ENCODE data around the gene DDIT4. TPM values are rescaled to one million over a fixed set of nuclear protein-coding genes. Genes with fewer than 3 reads are reported as not detected.

DDIT4 gene
- total RNA-seq, 1 experiment from 2014 or later = 462 TPM

GRCh38 chr10:72323771-72324191 is 50.1 kb downstream of the DDIT4 start:
- peak overlapping the region; percentile 76 for H3K4me2 ChIP-seq (ENCODE audit: low read length)
- H3K9me2 ChIP-seq (ENCODE audit: insufficient read depth) = no peaks in the 10 kb centered on the region
- peak overlapping the region; percentile 89 for H3K27ac ChIP-seq (ENCODE audit: low read depth, low read length)
- no TSS peak for BruUV-seq (replicated peaks)
- no peaks in the 10 kb centered on the region for H3K79me2 ChIP-seq (ENCODE audit: insufficient read depth, low read length)
- no peak overlapping the region for H3K4me3 ChIP-seq (replicated peaks in 1 of 2; ENCODE audit: low read depth in 1 of 2, low read length in 2 of 2)
- H3K9ac ChIP-seq (ENCODE audit: low read length) = peak overlapping the region; percentile 69
- no peak for DNase-seq (ENCODE audit: low read depth, low spot score)
- RAD21 ChIA-PET (ENCODE audit: low non-redundant PET in 1 of 2, low total read pairs in 2 of 2, uncharacterized antibody in 2 of 2, unreplicated experiment in 2 of 2) = no interaction called here
- H3K9me3 ChIP-seq (ENCODE audit: control insufficient read depth in 1 of 2, insufficient read depth in 1 of 2, low read depth in 1 of 2, low read length in 2 of 2) = no peaks in the 10 kb centered on the region
- POLR2A ChIA-PET = interaction anchor here (6.0 to 9.7 kb wide), 4 partner anchors 14 to 48 kb away, joined by 69 to 221 read pairs (median 171); partner anchors contain the start of gene DDIT4
- H3K4me1 ChIP-seq (ENCODE audit: control insufficient read depth in 1 of 2, insufficient read depth in 2 of 2, low read length in 2 of 2) = peaks cover 76 to 93% of the 10 kb centered on the region in 2 experiments
- H3K27me3 ChIP-seq (ENCODE audit: insufficient read depth, low read length) = no peaks in the 10 kb centered on the region
- intact Hi-C loops (cut with micrococcal nuclease) = loop anchor here (10.0 kb wide), 1 partner anchor 459 kb away; no protein-coding TSS in a partner anchor
- CTCF ChIA-PET = no interaction called here
- no peak overlapping the region for H2AFZ ChIP-seq (ENCODE audit: low read depth, low read length, poor library complexity, severe bottlenecking)
- TF ChIP-seq ELF1 (IDR thresholded peaks at IDR 0.05; ENCODE audit: borderline replicate concordance, low read depth) (no peak), POLR2A (IDR thresholded peaks at IDR 0.05; ENCODE audit: borderline replicate concordance, extremely low read depth, insufficient read depth, insufficient read length) (no peak), YY1 (IDR thresholded peaks at IDR 0.05; ENCODE audit: extremely low read depth, insufficient replicate concordance, low read depth, low read length) (no peak), POLR2AphosphoS5 (IDR thresholded peaks at IDR 0.05; ENCODE audit: low read depth, low read length) (no peak), TCF7L2 (IDR thresholded peaks at IDR 0.05; ENCODE audit: borderline replicate concordance, extremely low read depth, insufficient read depth, insufficient read length) (no peak), JUND (IDR thresholded peaks at IDR 0.05) (no peak), EZH2phosphoT487 (IDR thresholded peaks at IDR 0.05; ENCODE audit: borderline replicate concordance) (no peak), CBX3 (IDR thresholded peaks at IDR 0.05; ENCODE audit: low read depth) (no peak), FOSL1 (IDR thresholded peaks at IDR 0.05; ENCODE audit: low read depth) (no peak), ZFX (IDR thresholded peaks at IDR 0.05) (no peak), REST (IDR thresholded peaks at IDR 0.05; ENCODE audit: low read depth) (no peak), RAD21 (IDR thresholded peaks at IDR 0.05; ENCODE audit: low read depth) (no peak), SRF (IDR thresholded peaks at IDR 0.05; ENCODE audit: low read depth) (no peak), CEBPB (IDR thresholded peaks at IDR 0.05; ENCODE audit: low read depth) (no peak), CTCF (IDR thresholded peaks at IDR 0.05 in 2 of 3, conservative IDR thresholded peaks at IDR 0.05 in 1 of 3; ENCODE audit: borderline replicate concordance in 1 of 3, insufficient read depth in 1 of 3, low read depth in 2 of 3, low read length in 2 of 3) (no peak), ZBTB33 (IDR thresholded peaks at IDR 0.05; ENCODE audit: extremely low read depth, insufficient replicate concordance, low read length) (no peak), SP1 (IDR thresholded peaks at IDR 0.05; ENCODE audit: low read depth) (no peak), SIN3A (IDR thresholded peaks at IDR 0.05; ENCODE audit: low read depth) (no peak), MAX (IDR thresholded peaks at IDR 0.05) (no peak), EGR1 (IDR thresholded peaks at IDR 0.05; ENCODE audit: low read depth) (no peak)
- no peaks in the 10 kb centered on the region for H3K36me3 ChIP-seq (ENCODE audit: control insufficient read depth in 1 of 2, insufficient read depth in 2 of 2, low read length in 2 of 2)
- no peaks in the 10 kb centered on the region for H4K20me1 ChIP-seq (ENCODE audit: insufficient read depth)
- no peak for ATAC-seq

All from HCT116 (cell line).